ENCODE results near the gene NCR2. TPM values are rescaled to one million over a fixed set of nuclear protein-coding genes. Genes with fewer than 3 reads are reported as not detected.
"Not testable (repeated sequence)": the region's sequence is repeated elsewhere in the genome, so short reads cannot be mapped to it uniquely, and the experiment has no call there.

Gene NCR2, protein sequence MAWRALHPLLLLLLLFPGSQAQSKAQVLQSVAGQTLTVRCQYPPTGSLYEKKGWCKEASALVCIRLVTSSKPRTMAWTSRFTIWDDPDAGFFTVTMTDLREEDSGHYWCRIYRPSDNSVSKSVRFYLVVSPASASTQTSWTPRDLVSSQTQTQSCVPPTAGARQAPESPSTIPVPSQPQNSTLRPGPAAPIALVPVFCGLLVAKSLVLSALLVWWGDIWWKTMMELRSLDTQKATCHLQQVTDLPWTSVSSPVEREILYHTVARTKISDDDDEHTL
- total RNA-seq: not detected
- long read RNA-seq: 0 reads

- no peak for ATAC-seq
- intact Hi-C loops (cut with DNase I): no loop called here
- DNase-seq (ENCODE audit: missing footprints): no peak
These were observed at the start of gene NCR2 for GRCh38 chr6:41335296-41335695. Gene NCR2, plus strand, starts transcription at chr6:41335608. Its CDS starts 269 bp downstream, at chr6:41335877.

- intact Hi-C loops (cut with DNase I): no loop called here
- peak; percentile 81 for DNase-seq (ENCODE audit: missing footprints)
- peak; percentile 82 for ATAC-seq
These were observed 48.7 kb upstream of the NCR2 start, which contains the start of gene TREM1 for GRCh38 chr6:41286544-41287346. Gene TREM1, minus strand, starts transcription at chr6:41286682. Its CDS starts 27 bp downstream, at chr6:41286655.

GRCh38 chr6:41288030-41288753 lies 47.2 kb upstream of the NCR2 start:
- DNase-seq (ENCODE audit: missing footprints): no peak
- intact Hi-C loops (cut with DNase I): no loop called here
- ATAC-seq: peak; percentile 69

GRCh38 chr6:41288754-41289129 lies 46.7 kb upstream of the NCR2 start:
- ATAC-seq: no peak
- no peak for DNase-seq (ENCODE audit: missing footprints)
- intact Hi-C loops (cut with DNase I): no loop called here

DNA sequence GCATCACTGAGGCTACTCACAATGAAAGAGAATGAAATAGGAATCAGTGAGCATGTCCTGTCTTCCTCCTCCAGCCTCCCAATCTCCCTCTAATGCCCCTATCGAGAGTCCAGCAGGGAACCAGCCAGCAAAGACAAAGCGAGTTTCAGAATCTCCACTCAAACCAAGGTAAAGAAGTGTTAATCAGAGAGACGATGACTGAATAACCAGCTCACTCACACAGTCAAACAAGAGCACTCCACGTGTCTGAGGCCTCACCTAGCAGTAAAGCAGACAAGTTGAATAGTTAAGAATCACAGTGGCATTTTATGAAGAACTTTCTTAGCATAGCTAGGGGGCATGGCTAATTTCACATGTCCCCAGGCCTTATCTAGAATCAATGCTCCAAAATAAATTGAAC lies 45.6 kb upstream of the NCR2 start:
- DNase-seq (ENCODE audit: missing footprints): no peak
- ATAC-seq: no peak
- intact Hi-C loops (cut with DNase I): no loop called here

DNA sequence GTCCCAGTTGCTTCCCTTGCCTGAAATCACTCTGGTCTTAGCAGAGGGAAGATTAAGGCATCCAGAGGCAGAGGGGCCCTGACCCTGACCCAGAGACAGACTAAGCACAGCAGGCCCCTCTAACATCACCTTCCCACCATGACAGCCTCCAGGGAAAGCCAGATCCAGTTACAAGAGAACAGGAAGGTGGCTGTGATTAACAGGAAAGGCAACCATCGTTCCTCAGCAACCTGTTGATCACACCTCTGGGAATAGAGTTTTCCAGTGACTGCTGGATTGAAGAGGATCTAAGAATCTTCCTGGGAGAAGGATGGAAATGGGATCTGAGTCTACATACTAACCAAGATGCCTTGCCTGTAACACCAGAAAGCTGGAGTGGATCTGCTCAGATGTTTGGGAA lies 43.7 kb upstream of the NCR2 start:
- no peak for DNase-seq (ENCODE audit: missing footprints)
- intact Hi-C loops (cut with DNase I): no loop called here
- no peak for ATAC-seq

- ATAC-seq (no peak), DNase-seq (ENCODE audit: missing footprints) (no peak)
- intact Hi-C loops (cut with DNase I): no loop called here
These were observed 41.1 kb upstream of the NCR2 start for GRCh38 chr6:41294214-41294872.

GRCh38 chr6:41297248-41297647 lies 38.2 kb upstream of the NCR2 start:
- ATAC-seq; intact Hi-C loops (cut with DNase I); DNase-seq (ENCODE audit: missing footprints): not testable (repeated sequence)

DNA sequence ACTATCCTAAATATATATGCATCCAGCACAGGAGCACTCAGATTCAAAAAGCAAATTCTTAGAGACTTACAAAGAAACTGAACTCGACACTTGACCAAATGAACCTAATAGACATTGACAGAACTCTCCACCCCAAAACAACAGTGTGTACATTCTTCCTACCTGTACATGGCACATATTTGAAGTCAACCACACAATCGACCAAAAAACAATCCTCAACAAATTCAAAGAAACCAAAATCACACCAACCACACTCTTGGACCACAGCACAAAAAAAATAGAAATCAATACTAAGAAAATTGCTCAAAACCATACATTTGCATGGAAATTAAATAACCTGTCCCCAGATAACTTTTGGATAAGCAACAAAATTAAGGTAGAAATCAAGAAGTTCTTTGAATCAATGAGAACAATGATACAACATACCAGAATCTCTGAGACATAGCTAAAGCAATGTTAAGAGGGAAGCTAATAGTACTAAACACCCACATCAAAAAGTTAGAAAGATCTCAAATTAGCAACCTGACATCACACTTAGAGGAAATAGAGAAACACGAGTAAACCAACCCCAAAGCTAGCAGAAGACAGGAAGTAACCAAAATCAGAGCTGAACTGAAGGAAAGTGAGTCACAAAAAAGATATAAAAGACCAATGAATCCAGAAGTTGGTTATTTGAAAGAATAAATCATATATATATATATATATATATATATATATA lies 36.5 kb upstream of the NCR2 start:
- DNase-seq (ENCODE audit: missing footprints) (no peak), ATAC-seq (no peak)
- intact Hi-C loops (cut with DNase I): no loop called here

DNA sequence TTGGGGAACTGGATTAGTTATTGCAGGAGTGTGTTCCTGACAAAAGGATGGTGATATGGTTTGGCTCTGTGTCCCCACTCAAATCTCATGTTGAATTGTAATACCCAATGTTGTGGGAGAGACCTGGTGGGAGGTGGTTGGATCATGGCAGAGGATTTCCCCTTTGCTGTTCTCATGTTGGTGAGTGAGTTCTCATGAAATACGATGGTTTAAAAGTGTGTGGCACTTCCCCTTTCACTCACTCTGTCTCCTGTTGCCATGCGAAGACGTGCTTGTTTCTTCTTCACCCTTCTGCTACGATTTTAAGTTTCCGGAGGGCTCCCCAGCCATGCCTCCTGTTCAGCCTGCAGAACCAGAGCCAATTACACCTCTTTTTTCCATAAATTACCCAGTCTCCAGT lies 32.8 kb upstream of the NCR2 start:
- DNase-seq (ENCODE audit: missing footprints): no peak
- intact Hi-C loops (cut with DNase I): no loop called here
- ATAC-seq: no peak

GRCh38 chr6:41306187-41306854 lies 29.1 kb upstream of the NCR2 start:
- ATAC-seq (no peak), DNase-seq (ENCODE audit: missing footprints) (no peak)
- intact Hi-C loops (cut with DNase I): no loop called here

- intact Hi-C loops (cut with DNase I): loop anchor here (5.0 to 10.0 kb wide), 2 partner anchors 123 to 220 kb away; no protein-coding TSS in a partner anchor
- no peak for DNase-seq (ENCODE audit: missing footprints)
- ATAC-seq: no peak
These were observed 20.2 kb upstream of the NCR2 start for GRCh38 chr6:41315203-41315602.

GRCh38 chr6:41315943-41316620 lies 19.3 kb upstream of the NCR2 start:
- intact Hi-C loops (cut with DNase I): loop anchor here (5.0 to 10.0 kb wide), 2 partner anchors 124 to 221 kb away; no protein-coding TSS in a partner anchor

GRCh38 chr6:41318261-41318653 lies 17.2 kb upstream of the NCR2 start:
- ATAC-seq: no peak
- no peak for DNase-seq (ENCODE audit: missing footprints)
- intact Hi-C loops (cut with DNase I): loop anchor here (5.0 to 10.0 kb wide), 2 partner anchors 126 to 223 kb away; no protein-coding TSS in a partner anchor

More at GRCh38 chr6:41315943-41316620, 19.3 kb upstream of the NCR2 start:
- no peak for ATAC-seq
- DNase-seq (ENCODE audit: missing footprints): no peak

- DNase-seq (ENCODE audit: missing footprints) (peak; percentile 95), ATAC-seq (peak; percentile 95)
- intact Hi-C loops (cut with DNase I): loop anchor here (5.0 to 10.0 kb wide), 2 partner anchors 127 to 224 kb away; no protein-coding TSS in a partner anchor
These were observed 16.5 kb upstream of the NCR2 start for GRCh38 chr6:41318654-41319565.

- intact Hi-C loops (cut with DNase I): no loop called here
- no peak for ATAC-seq
These were observed 14.2 kb upstream of the NCR2 start for GRCh38 chr6:41321183-41321582.

More at GRCh38 chr6:41321183-41321582, 14.2 kb upstream of the NCR2 start:
- no peak for DNase-seq (ENCODE audit: missing footprints)

Data from Right ventricle myocardium inferior (tissue), 1 donor.